Effector memory CD8-positive, alpha-beta T cell (primary cell): Measurements from ENCODE around the gene APOBEC2.

ENCODE experiments used
- ATAC-seq: fragments of 150-1000 bp; cut with Tn5 transposase; replicated peaks from 2 replicates; pipeline ENCODE4 v1.10.0; 2021; ENCODE audit warnings: mild to moderate bottlenecking, moderate library complexity
- DNase-seq, 3 experiments: peaks; one replicate each; pipeline ENCODE4 v3.0.0; 2021
- H3K27ac Mint-ChIP-seq, 2 donors: one replicate each; pipeline ENCODE4 v1.8.0; 2022; ENCODE audit warnings: mild to moderate bottlenecking in 2 of 2, mixed read lengths in 2 of 2, moderate library complexity in 2 of 2
- H3K27me3 Mint-ChIP-seq, 2 donors: one replicate each; pipeline ENCODE4 v1.8.0; 2022; ENCODE audit warnings: mixed read lengths in 2 of 2
- H3K36me3 Mint-ChIP-seq: one replicate; pipeline ENCODE4 v1.8.0; 2022; ENCODE audit warnings: mild to moderate bottlenecking, moderate library complexity, mixed read lengths; ENCODE audit not compliant: insufficient read depth
- H3K4me1 Mint-ChIP-seq, 2 donors: one replicate each; pipeline ENCODE4 v1.8.0; 2022; ENCODE audit warnings: low read depth in 2 of 2, mixed read lengths in 2 of 2
- H3K4me3 Mint-ChIP-seq, 2 donors: one replicate each; pipeline ENCODE4 v1.8.0; 2022; ENCODE audit warnings: mild to moderate bottlenecking in 2 of 2, mixed read lengths in 2 of 2, moderate library complexity in 2 of 2
- H3K9me3 Mint-ChIP-seq, 2 donors: one replicate each; pipeline ENCODE4 v1.8.0; 2022; ENCODE audit warnings: mixed read lengths in 2 of 2

The APOBEC2 gene

DNA sequence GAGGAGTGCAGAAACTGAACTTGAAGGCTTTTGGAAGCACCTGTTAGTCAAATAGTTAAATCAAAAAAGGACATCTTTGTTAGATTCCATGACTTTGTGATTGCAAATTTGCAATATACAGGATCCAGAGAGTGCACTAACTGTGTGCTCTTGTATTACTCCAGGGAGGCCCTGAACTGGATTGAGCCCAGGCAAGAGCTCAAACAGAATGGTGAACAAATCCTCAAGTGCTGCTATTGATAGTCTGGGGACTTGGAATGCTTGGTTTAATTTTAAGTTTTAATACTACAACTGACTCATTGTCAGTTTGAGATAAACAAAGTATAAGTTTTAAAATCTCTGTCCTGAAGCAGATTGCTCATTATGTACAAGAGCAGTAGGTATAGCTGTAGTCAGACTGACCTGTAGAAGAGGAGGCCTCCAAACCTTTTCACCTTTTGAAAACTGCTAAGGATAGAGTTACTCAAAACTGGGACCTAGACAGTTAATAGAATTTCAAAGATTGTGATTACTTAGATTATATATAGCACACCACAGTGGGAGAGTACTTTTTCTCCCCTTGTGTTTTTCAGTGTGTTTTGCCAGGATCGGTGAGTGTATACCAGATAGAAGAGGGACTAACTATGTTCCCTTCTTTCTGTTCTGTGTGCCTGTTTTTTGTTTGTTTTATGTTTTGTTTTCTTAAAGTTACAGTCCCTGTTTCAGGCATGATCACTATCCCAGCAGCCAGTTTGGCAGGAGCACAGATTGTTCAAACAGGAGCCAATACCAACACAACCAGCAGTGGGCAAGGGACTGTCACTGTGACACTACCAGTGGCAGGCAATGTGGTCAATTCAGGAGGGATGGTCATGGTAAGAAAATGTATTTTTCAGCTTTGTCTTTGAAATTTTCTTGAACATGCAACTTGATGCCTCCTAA lies 38.1 kb downstream of the APOBEC2 start:
- DNase-seq (no peak), ATAC-seq (no peak)
- Mint-ChIP-seq H3K4me1 (peaks cover under 1 to 4% of the 10 kb centered on the region in 2 donors), H3K36me3 (peaks cover 90% of the 10 kb centered on the region), H3K27me3 (no peaks in the 10 kb centered on the region), H3K27ac (peak overlapping the region in 1 of 2 donors; percentile 71), H3K9me3 (no peaks in the 10 kb centered on the region), H3K4me3 (no peak overlapping the region)

DNA sequence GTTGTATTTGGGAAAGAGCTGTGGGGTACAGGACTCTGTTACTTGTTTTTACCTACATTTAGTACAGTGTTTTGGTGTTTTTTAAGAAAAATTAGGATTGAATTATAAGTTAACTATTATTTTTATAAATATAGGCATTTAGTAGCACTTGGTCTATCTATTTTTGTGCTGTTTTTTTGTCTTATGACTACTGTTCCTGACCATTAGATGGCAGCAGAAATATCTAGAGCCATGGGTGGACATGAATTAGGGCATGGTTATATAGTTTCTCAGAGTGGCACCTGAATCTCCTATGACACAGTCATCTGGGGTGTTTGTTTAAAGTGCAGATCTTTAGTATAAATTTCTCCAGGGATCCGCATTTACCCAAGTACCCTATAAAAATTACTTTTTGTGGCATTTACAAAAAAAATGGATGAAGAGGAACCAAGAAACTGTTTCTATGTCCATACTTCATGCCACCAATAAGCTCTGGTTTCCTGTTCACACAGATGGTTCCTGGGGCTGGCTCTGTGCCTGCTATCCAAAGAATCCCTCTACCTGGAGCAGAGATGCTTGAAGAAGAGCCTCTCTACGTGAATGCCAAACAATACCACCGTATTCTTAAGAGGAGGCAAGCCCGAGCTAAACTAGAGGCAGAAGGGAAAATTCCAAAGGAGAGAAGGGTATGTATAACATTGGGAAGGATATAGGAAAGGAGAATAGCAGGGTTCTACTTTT lies 39.6 kb downstream of the APOBEC2 start:
- peaks cover 91% of the 10 kb centered on the region for H3K36me3 Mint-ChIP-seq
- H3K27me3 Mint-ChIP-seq, result no peaks in the 10 kb centered on the region
- ATAC-seq, result no peak
- no peaks in the 10 kb centered on the region for H3K9me3 Mint-ChIP-seq
- no peak for DNase-seq
- no peak overlapping the region for H3K4me3 Mint-ChIP-seq
- peaks cover 0 to 4% of the 10 kb centered on the region in 2 donors for H3K4me1 Mint-ChIP-seq
- peak overlapping the region in 1 of 2 donors; percentile 71 for H3K27ac Mint-ChIP-seq

- peaks cover 84% of the 10 kb centered on the region for H3K36me3 Mint-ChIP-seq
- peaks cover 0 to 4% of the 10 kb centered on the region in 2 donors for H3K4me1 Mint-ChIP-seq
- ATAC-seq (no peak), DNase-seq (no peak)
- no peak overlapping the region for H3K27ac Mint-ChIP-seq
- no peaks in the 10 kb centered on the region for H3K27me3 Mint-ChIP-seq
- no peaks in the 10 kb centered on the region for H3K9me3 Mint-ChIP-seq
- no peak overlapping the region for H3K4me3 Mint-ChIP-seq
These were observed 40.7 kb downstream of the APOBEC2 start for GRCh38 chr6:41093729-41094128.

DNA sequence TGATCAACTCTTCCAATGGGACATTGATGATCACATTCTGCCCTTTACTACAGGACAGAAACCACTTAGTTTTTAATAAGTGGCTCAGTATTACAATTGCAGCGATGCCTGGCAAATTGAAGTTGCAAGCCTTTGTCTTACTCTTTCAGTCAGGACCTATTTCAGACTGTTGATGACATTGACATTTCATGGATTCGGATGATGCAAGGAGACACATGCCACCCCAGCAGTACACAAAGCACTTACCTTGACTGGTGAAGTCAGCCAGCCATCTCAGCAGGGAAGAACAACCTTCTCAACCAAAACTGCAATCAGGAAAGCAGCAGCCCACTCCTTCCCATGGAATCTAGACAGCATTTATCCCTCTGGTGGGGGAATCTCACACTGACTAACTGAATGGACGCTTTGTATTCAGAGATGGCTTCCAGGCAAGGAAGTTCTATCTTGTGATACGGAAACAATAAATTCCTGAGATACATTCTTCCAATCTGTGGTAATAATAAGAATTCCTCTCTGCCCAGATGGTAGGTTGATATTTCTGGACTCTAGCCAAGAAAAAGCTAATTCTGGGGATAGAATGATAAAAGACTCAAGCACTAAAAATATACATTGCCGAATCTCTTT lies 44.6 kb downstream of the APOBEC2 start:
- no peaks in the 10 kb centered on the region for H3K27me3 Mint-ChIP-seq
- no peak overlapping the region for H3K27ac Mint-ChIP-seq
- ATAC-seq (no peak), DNase-seq (no peak)
- peaks cover 63% of the 10 kb centered on the region for H3K36me3 Mint-ChIP-seq
- no peaks in the 10 kb centered on the region for H3K9me3 Mint-ChIP-seq
- H3K4me1 Mint-ChIP-seq, result no peaks in the 10 kb centered on the region
- no peak overlapping the region for H3K4me3 Mint-ChIP-seq

- H3K36me3 Mint-ChIP-seq, result peaks cover 55% of the 10 kb centered on the region
- DNase-seq, result no peak
- H3K4me3 Mint-ChIP-seq, result no peak overlapping the region
- no peaks in the 10 kb centered on the region for H3K4me1 Mint-ChIP-seq
- H3K9me3 Mint-ChIP-seq, result no peaks in the 10 kb centered on the region
- H3K27me3 Mint-ChIP-seq, result no peaks in the 10 kb centered on the region
- ATAC-seq, result no peak
- H3K27ac Mint-ChIP-seq, result no peak overlapping the region
These were observed 45.4 kb downstream of the APOBEC2 start for GRCh38 chr6:41098366-41098765.

DNA sequence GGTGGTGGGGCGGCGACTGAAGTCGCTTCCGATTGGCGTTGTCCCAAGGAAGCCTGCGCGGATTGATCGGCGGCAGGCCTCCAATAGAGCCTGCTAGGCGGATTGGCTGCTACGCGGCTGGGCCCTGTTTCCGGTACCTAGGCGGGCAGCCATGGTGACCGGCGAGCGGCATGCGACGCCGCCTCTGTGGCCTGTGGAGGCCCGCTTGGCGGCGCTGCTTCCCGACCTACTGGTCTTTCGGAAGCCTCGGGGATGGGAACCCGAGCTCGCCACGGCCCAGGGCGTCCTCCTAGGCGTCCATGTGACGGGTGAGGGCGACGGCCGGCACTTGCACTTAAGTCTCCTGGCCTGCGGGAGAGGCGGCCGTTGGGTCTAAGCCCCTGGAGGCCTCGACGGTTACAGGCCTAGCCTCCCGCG lies 47.9 kb downstream of the APOBEC2 start:
- H3K27ac Mint-ChIP-seq, result no peak overlapping the region

GRCh38 chr6:41103847-41104246 lies 50.8 kb downstream of the APOBEC2 start:
- Mint-ChIP-seq H3K36me3 (peaks cover 13% of the 10 kb centered on the region), H3K27me3 (no peaks in the 10 kb centered on the region), H3K4me1 (no peaks in the 10 kb centered on the region), H3K4me3 (no peak overlapping the region), H3K27ac (no peak overlapping the region), H3K9me3 (no peaks in the 10 kb centered on the region)
- DNase-seq (no peak), ATAC-seq (no peak)

More for the DNA sequence above, 47.9 kb downstream of the APOBEC2 start:
- DNase-seq, result no peak
- Mint-ChIP-seq H3K27me3 (no peaks in the 10 kb centered on the region), H3K4me1 (no peaks in the 10 kb centered on the region), H3K9me3 (no peaks in the 10 kb centered on the region), H3K4me3 (no peak overlapping the region), H3K36me3 (peaks cover 30% of the 10 kb centered on the region)
- ATAC-seq, result no peak

- DNase-seq, result no peak
- Mint-ChIP-seq H3K36me3 (no peaks in the 10 kb centered on the region), H3K27me3 (no peaks in the 10 kb centered on the region), H3K27ac (no peak overlapping the region), H3K4me3 (no peak overlapping the region), H3K9me3 (no peaks in the 10 kb centered on the region), H3K4me1 (no peaks in the 10 kb centered on the region)
- ATAC-seq, result no peak
These were observed 58.0 kb downstream of the APOBEC2 start for GRCh38 chr6:41111017-41111416.
